GM12878 (cell line): ENCODE measurements around the gene RFT1. TPM values are rescaled to one million over a fixed set of nuclear protein-coding genes. Genes with fewer than 3 reads are reported as not detected.

Experiments used
- ATAC-seq: fragments of 200-7000 bp; cut with Tn5 transposase; 3 replicates; pipeline ENCODE4 v1.9.1; 2020; ENCODE audit warnings: mild to moderate bottlenecking, moderate library complexity
- BruUV-seq: library from RNA; stranded (reverse); fragments of 400-500 nt; replicated peaks from 2 replicates; lab custom pipeline; 2021; lab: Mats Ljungman, UMichigan
- CTCF ChIA-PET: fragments of 300-600 bp; sonication (Branson Sonifier 250); formaldehyde crosslinking; extraction: SDS; loops from one replicate; lab custom pipeline; 2021; ENCODE audit warnings: inconsistent platforms; lab: Yijun Ruan, JAX
- POLR2A ChIA-PET: fragments of 350-600 bp; formaldehyde crosslinking; extraction: SDS; loops from one replicate; lab custom pipeline; 2021; ENCODE audit warnings: inconsistent platforms; lab: Charles Lee
- RAD21 ChIA-PET: fragments of 300-600 bp; sonication (Branson Sonifier 250); formaldehyde crosslinking; loops from one replicate; lab custom pipeline; 2023; ENCODE audit warnings: antibody characterized with exemption; ENCODE audit not compliant: unreplicated experiment; lab: Charles Lee
- SMC1A ChIA-PET: fragments of 300-600 bp; sonication (Branson Sonifier 250); formaldehyde crosslinking; loops from one replicate; lab custom pipeline; 2023; ENCODE audit not compliant: unreplicated experiment, uncharacterized antibody; lab: Charles Lee
- DNase-seq: peaks from one replicate; pipeline ENCODE4 v3.0.0-alpha.2; 2011; ENCODE audit warnings: low read depth, low spot score
- FAIRE-seq: peaks from 3 replicates; lab custom pipeline; 2011; peaks lifted over from hg19 to GRCh38; lab: Jason Lieb, UNC
- H2AFZ ChIP-seq: 2 replicates; pipeline ENCODE4 v1.6.0; 2011; ENCODE audit warnings: low read depth, low read length, control low read depth; ENCODE audit not compliant: control insufficient read depth
- H3K27ac ChIP-seq: 2 replicates; pipeline ENCODE4 v1.5.1; 2011; ENCODE audit warnings: control low read depth; ENCODE audit not compliant: control insufficient read depth, insufficient read depth
- H3K27me3 ChIP-seq, 2 experiments: replicated peaks in 1 of 2; 2 replicates each; pipeline versions ENCODE4 v1.6.0 to v1.6.1; 2011; ENCODE audit warnings: low read length in 1 of 2; ENCODE audit not compliant: control insufficient read depth in 2 of 2, insufficient read depth in 2 of 2
- H3K36me3 ChIP-seq, 2 experiments: 2 replicates each; pipeline ENCODE4 v1.5.1; 2011; ENCODE audit warnings: low read length in 1 of 2; ENCODE audit not compliant: control insufficient read depth in 2 of 2, insufficient read depth in 2 of 2
- H3K4me1 ChIP-seq: 2 replicates; pipeline ENCODE4 v1.6.1; 2011; ENCODE audit warnings: mild to moderate bottlenecking, low read length, moderate library complexity, mixed read lengths; ENCODE audit not compliant: control insufficient read depth, insufficient read depth
- H3K4me2 ChIP-seq: 2 replicates; pipeline ENCODE4 v1.6.0; 2011; ENCODE audit warnings: control low read depth; ENCODE audit not compliant: control insufficient read depth, insufficient read depth
- H3K4me3 ChIP-seq: fragments of 200-600 bp; sonication (generic); 2 replicates; pipeline ENCODE4 v1.5.1; 2016
- H3K79me2 ChIP-seq: 2 replicates; pipeline ENCODE4 v1.6.0; 2011; ENCODE audit warnings: low read length; ENCODE audit not compliant: control insufficient read depth, insufficient read depth
- H3K9ac ChIP-seq: 2 replicates; pipeline ENCODE4 v1.8.0; 2011; ENCODE audit warnings: low read length, control low read depth, mixed read lengths; ENCODE audit not compliant: control insufficient read depth, insufficient read depth
- H3K9me3 ChIP-seq: replicated peaks from 3 replicates; pipeline ENCODE4 v1.5.1; 2011; ENCODE audit warnings: mild to moderate bottlenecking, low read length; ENCODE audit not compliant: control insufficient read depth, insufficient read depth
- H4K20me1 ChIP-seq: 2 replicates; pipeline ENCODE4 v1.6.0; 2011; ENCODE audit not compliant: control insufficient read depth, insufficient read depth
- ASH2L ChIP-seq: fragments of 300-600, 200-600 bp; sonication (generic); IDR thresholded peaks from 2 replicates; pipeline ENCODE4 v1.6.1; 2017; ENCODE audit warnings: low read depth, mild to moderate bottlenecking, borderline replicate concordance
- BCL11A ChIP-seq: IDR thresholded peaks from 2 replicates; pipeline ENCODE4 v1.6.1; 2011; ENCODE audit warnings: low read depth, low read length
- CHD2 ChIP-seq: IDR thresholded peaks from 2 replicates; pipeline ENCODE4 v1.6.1; 2011; ENCODE audit warnings: low read depth, low read length, improper control_type of control experiment, borderline replicate concordance
- ETV6 ChIP-seq, 2 experiments: fragments of 450-650 bp in 1 of 2; IDR thresholded peaks in 1 of 2; conservative IDR thresholded peaks in 1 of 2; 2 replicates each; pipeline ENCODE4 v1.6.1; 2014; ENCODE audit warnings: antibody characterized with exemption in 1 of 2, borderline replicate concordance in 1 of 2, low read depth in 1 of 2, mild to moderate bottlenecking in 1 of 2, moderate library complexity in 1 of 2
- HCFC1 ChIP-seq: fragments of 150-350 bp; IDR thresholded peaks from 2 replicates; pipeline ENCODE4 v1.6.1; 2014; ENCODE audit warnings: low read length
- KLF5 ChIP-seq: fragments of 450-650 bp; IDR thresholded peaks from 2 replicates; pipeline ENCODE4 v1.6.1; 2014; ENCODE audit warnings: mild to moderate bottlenecking; ENCODE audit not compliant: partially characterized antibody
- RAD21 ChIP-seq: IDR thresholded peaks from 2 replicates; pipeline ENCODE4 v1.6.1; 2011; ENCODE audit warnings: mild to moderate bottlenecking, low read depth, low read length, moderate library complexity; ENCODE audit not compliant: insufficient read depth
- SIX5 ChIP-seq: IDR thresholded peaks from 2 replicates; pipeline ENCODE4 v1.6.1; 2011; ENCODE audit warnings: mild to moderate bottlenecking, low read depth, low read length, moderate library complexity; ENCODE audit not compliant: severe bottlenecking
- STAT3 ChIP-seq: IDR thresholded peaks from 2 replicates; pipeline ENCODE4 v1.6.1; 2011; ENCODE audit warnings: low read depth, low read length, improper control_type of control experiment
- WGBS: methylation state at CpG from one replicate; pipeline ENCODE4 v1.1.6; 2016; ENCODE audit warnings: low lambda C conversion rate; ENCODE audit not compliant: insufficient replicate concordance, insufficient coverage; ENCODE audit errors: missing lambda C conversion rate; 5-methylcytosine and 5-hydroxymethylcytosine counted together
- in situ Hi-C: fragments of 300-500 bp; cut with MboI; formaldehyde crosslinking; loops from 9 replicates; pipeline ENCODE4 v1.14.3; 2018; ENCODE audit warnings: mixed read lengths
- intact Hi-C: fragments of 100-400 bp; cut with micrococcal nuclease; formaldehyde crosslinking; loops from one replicate; pipeline ENCODE4 v1.14.2; 2022; ENCODE audit not compliant: unreplicated experiment
- polyA plus RNA-seq, 11 experiments: library from polyadenylated mRNA; depleted of rRNA in 4 of 11; unstranded in 6 of 11; stranded (reverse) in 5 of 11; fragments of >200 nt; fragmentation: Nextera tagmentation in 4 of 11; fragmentation: Illumina TruSeq in 1 of 11; extraction: Ambion mirVana in 4 of 11; extraction: Trizol in 1 of 11; gene quantifications; 1 replicate in 1 of 11; 2 replicates in 10 of 11; pipeline versions ENCODE4 v1.2.1 to v1.2.3, GENCODE V29; 2011 to 2016; ENCODE audit warnings: inconsistent platforms in 2 of 11, missing spikeins in 2 of 11, low read depth in 1 of 11
- total RNA-seq, 4 experiments: library from RNA; depleted of rRNA in 3 of 4; stranded (reverse); fragments of >200 nt in 3 of 4; fragmentation: Illumina TruSeq in 1 of 4; extraction: Trizol in 1 of 4; gene quantifications; 2 replicates each; pipeline versions ENCODE4 v1.2.1 to v1.2.3, GENCODE V29; 2013 to 2021
- TF ChIP-seq, protein P1 (sequence below): IDR thresholded peaks from 2 replicates; pipeline ENCODE4 v1.6.1; 2011; ENCODE audit warnings: low read depth, low read length, improper control_type of control experiment, borderline replicate concordance

The RFT1 gene
- total and polyA plus RNA-seq, 10 of the 15 experiments (the other 5 are each of a cell fraction or from before 2014, with no cell fraction given) = 16.6 to 75.1 (median 34.5) TPM

GRCh38 chr3:53154881-53155285, 24.6 kb upstream of the RFT1 start (continued):
- TF ChIP-seq ETV6 (conservative IDR thresholded peaks at IDR 0.05 in 1 of 2, IDR thresholded peaks at IDR 0.05 in 1 of 2; ENCODE audit: borderline replicate concordance in 1 of 2, low read depth in 1 of 2) = no peak
- TF ChIP-seq, all 136 proteins: peak for 0

DNA sequence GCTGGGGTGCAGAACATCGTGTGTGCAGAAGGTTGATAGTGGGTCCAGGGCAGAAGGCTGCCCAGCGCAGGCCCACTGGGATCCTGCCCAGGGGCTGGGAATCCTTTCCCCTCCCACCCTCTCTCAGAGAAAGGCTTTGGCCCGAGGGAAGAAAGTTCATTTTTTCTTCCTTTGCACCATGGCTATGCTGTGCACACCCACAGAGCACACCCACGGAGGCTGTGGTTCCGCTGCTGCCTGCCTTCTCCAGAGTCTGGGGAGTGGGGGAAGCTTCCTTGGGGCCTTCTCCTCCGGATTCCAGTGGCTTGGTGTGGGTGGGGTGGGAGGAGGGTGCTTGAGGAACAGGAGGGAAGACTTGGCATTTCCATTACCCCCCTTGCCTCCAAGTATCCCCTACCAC, 23.7 kb upstream of the RFT1 start:
- TF ChIP-seq HCFC1 (no peak), STAT3 (no peak), BCL11A (no peak)
- POLR2A ChIA-PET = interaction anchor here (1.0 kb wide), 1 partner anchor 9 kb away, joined by 3 read pairs; no protein-coding TSS in a partner anchor
- H3K4me2 ChIP-seq = no peak overlapping the region
- H3K27me3 ChIP-seq = no peaks in the 10 kb centered on the region; a peak in 1 of 4 replicates
- BruUV-seq = no TSS peak
- intact Hi-C loops (no loop called here), in situ Hi-C loops (no loop called here)
- no peak for DNase-seq
- CTCF ChIA-PET = interaction anchor here (3.6 kb wide), 1 partner anchor 20 kb away, joined by 14 read pairs; no protein-coding TSS in a partner anchor
- no peaks in the 10 kb centered on the region for H3K79me2 ChIP-seq
- no peak overlapping the region for H2AFZ ChIP-seq
- H3K27ac ChIP-seq = no peak overlapping the region
- no peak for FAIRE-seq
- H3K9me3 ChIP-seq = no peaks in the 10 kb centered on the region
- no peak overlapping the region for H3K9ac ChIP-seq
- no peaks in the 10 kb centered on the region for H4K20me1 ChIP-seq
- 42% methylated on average over 6 of the region's 6 CpGs for WGBS
- no peak for ATAC-seq
- RAD21 ChIA-PET = no interaction called here
- SMC1A ChIA-PET = interaction anchor here (1.6 kb wide), 1 partner anchor 20 kb away, joined by 4 read pairs; no protein-coding TSS in a partner anchor
- H3K36me3 ChIP-seq = no peaks in the 10 kb centered on the region
- H3K4me3 ChIP-seq = no peak overlapping the region
- H3K4me1 ChIP-seq = peaks cover 9% of the 10 kb centered on the region

DNA sequence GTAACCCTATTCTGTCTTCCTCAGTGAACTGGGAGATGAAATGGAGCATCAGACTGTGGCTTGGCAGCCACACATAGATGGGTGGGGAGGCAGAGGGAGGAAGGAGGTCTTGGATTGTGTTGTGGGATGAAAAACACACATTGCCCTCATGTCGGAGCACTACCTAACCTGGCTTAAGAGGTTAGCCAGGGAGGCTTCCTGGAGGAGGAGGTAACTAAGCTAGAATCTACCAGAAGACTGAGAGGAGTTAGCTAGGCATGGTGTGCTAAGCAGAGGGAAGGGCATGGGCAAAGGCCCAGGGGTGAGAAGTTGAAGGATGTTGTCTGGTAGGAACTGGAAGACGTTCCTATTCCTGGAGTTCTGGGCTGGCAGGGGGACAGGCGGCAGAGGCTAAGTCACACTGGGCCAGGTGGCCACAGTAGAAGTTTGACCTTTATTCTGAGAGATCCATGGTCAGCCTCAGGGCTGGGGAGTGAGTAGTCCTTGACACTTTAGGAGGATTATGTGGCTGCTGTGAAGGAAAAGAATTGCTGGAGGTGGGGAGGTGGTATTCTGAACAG, 23.1 kb upstream of the RFT1 start:
- H2AFZ ChIP-seq = no peak overlapping the region
- H3K9ac ChIP-seq = no peak overlapping the region
- no peaks in the 10 kb centered on the region for H3K9me3 ChIP-seq
- no peaks in the 10 kb centered on the region; a peak in 1 of 4 replicates for H3K27me3 ChIP-seq
- H3K4me2 ChIP-seq = no peak overlapping the region
- H3K4me3 ChIP-seq = no peak overlapping the region
- ChIA-PET CTCF (interaction anchor here (3.6 kb wide), 1 partner anchor 19 kb away, joined by 14 read pairs; no protein-coding TSS in a partner anchor), SMC1A (interaction anchor here (1.6 kb wide), 1 partner anchor 19 kb away, joined by 4 read pairs; no protein-coding TSS in a partner anchor), RAD21 (no interaction called here), POLR2A (no interaction called here)
- TF ChIP-seq, protein P1, sequence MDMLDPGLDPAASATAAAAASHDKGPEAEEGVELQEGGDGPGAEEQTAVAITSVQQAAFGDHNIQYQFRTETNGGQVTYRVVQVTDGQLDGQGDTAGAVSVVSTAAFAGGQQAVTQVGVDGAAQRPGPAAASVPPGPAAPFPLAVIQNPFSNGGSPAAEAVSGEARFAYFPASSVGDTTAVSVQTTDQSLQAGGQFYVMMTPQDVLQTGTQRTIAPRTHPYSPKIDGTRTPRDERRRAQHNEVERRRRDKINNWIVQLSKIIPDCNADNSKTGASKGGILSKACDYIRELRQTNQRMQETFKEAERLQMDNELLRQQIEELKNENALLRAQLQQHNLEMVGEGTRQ = no peak
- TF ChIP-seq ASH2L = no peak
- no peak for TF ChIP-seq SIX5
- TF ChIP-seq RAD21 = no peak
- no peak for TF ChIP-seq CHD2
- TF ChIP-seq KLF5 = no peak
- no peak for DNase-seq
- peaks cover 2% of the 10 kb centered on the region for H3K4me1 ChIP-seq
- WGBS = 57% methylated on average over 3 of the region's 3 CpGs
- H4K20me1 ChIP-seq = no peaks in the 10 kb centered on the region
- in situ Hi-C loops (no loop called here), intact Hi-C loops (no loop called here)
- FAIRE-seq = no peak
- no TSS peak for BruUV-seq
- H3K27ac ChIP-seq = no peak overlapping the region
- H3K36me3 ChIP-seq = no peaks in the 10 kb centered on the region
- H3K79me2 ChIP-seq = no peaks in the 10 kb centered on the region
- ATAC-seq = no peak
